D721Med (cell line): ENCODE results near the gene GRK5.

Source experiments
- DNase-seq: peaks from one replicate; pipeline ENCODE4 v3.0.0; 2011; ENCODE audit warnings: low spot score; ENCODE audit not compliant: insufficient read length
- FAIRE-seq: peaks from 2 replicates; lab custom pipeline; 2011; peaks lifted over from hg19 to GRCh38; lab: Jason Lieb, UNC
- CTCF ChIP-seq: IDR thresholded peaks from 2 replicates; pipeline ENCODE4 v1.5.1; 2012; ENCODE audit warnings: mild to moderate bottlenecking, control low read depth; ENCODE audit not compliant: insufficient read depth; ENCODE audit errors: missing control alignments

Gene GRK5

GRCh38 chr10:119282446-119282845 is 75.1 kb downstream of the GRK5 start:
- DNase-seq (no peak), FAIRE-seq (no peak)
- no peak for TF ChIP-seq CTCF

- no peak for FAIRE-seq
- DNase-seq = no peak
- TF ChIP-seq CTCF = no peak
Measured at GRCh38 chr10:119283387-119283786, 76.0 kb downstream of the GRK5 start.

- DNase-seq (no peak), FAIRE-seq (no peak)
- no peak for TF ChIP-seq CTCF
Measured at GRCh38 chr10:119283818-119284217, 76.4 kb downstream of the GRK5 start.

- FAIRE-seq (no peak), DNase-seq (no peak)
- TF ChIP-seq CTCF = no peak
Measured at GRCh38 chr10:119284679-119285096, 77.3 kb downstream of the GRK5 start.

GRCh38 chr10:119285495-119286267 is 78.3 kb downstream of the GRK5 start:
- FAIRE-seq = no peak
- no peak for TF ChIP-seq CTCF
- no peak for DNase-seq

- no peak for TF ChIP-seq CTCF
- FAIRE-seq (no peak), DNase-seq (no peak)
Measured at GRCh38 chr10:119286516-119286915, 79.1 kb downstream of the GRK5 start.

GRCh38 chr10:119286983-119287633 is 79.7 kb downstream of the GRK5 start:
- no peak for TF ChIP-seq CTCF
- DNase-seq (no peak), FAIRE-seq (no peak)
